ENCODE measurements around the gene PADI1. TPM values are rescaled to one million over a fixed set of nuclear protein-coding genes. Genes with fewer than 3 reads are reported as not detected.

PADI1 gene
- total and polyA plus RNA-seq, 2 of the 8 experiments (the other 6 are each of a cell fraction or from before 2014, with no cell fraction given) = 0.20 to 0.30 TPM

- TF ChIP-seq, protein P1, sequence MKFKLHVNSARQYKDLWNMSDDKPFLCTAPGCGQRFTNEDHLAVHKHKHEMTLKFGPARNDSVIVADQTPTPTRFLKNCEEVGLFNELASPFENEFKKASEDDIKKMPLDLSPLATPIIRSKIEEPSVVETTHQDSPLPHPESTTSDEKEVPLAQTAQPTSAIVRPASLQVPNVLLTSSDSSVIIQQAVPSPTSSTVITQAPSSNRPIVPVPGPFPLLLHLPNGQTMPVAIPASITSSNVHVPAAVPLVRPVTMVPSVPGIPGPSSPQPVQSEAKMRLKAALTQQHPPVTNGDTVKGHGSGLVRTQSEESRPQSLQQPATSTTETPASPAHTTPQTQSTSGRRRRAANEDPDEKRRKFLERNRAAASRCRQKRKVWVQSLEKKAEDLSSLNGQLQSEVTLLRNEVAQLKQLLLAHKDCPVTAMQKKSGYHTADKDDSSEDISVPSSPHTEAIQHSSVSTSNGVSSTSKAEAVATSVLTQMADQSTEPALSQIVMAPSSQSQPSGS (IDR thresholded peaks at IDR 0.05; ENCODE audit: low read length) = no peak
- TF ChIP-seq POLR2A (IDR thresholded peaks at IDR 0.05; ENCODE audit: control extremely low read depth in 1 of 2, low read depth in 2 of 2, low read length in 2 of 2) (no peak), GTF2F1 (IDR thresholded peaks at IDR 0.05; ENCODE audit: borderline replicate concordance, low read depth, low read length) (no peak)
Measured at GRCh38 chr1:17201201-17202021, 3.5 kb upstream of the PADI1 start (continued).
